NCI-H460 (cell line): ENCODE data around the gene SESTD1. TPM values are rescaled to one million over a fixed set of nuclear protein-coding genes. Genes with fewer than 3 reads are reported as not detected.
"Not testable (repeated sequence)": the region's sequence is repeated elsewhere in the genome, so short reads cannot be mapped to it uniquely, and the experiment has no call there.

Experiments
- DNase-seq: peaks from one replicate; pipeline ENCODE4 v3.0.0-alpha.2; 2016; ENCODE audit warnings: low read depth; ENCODE audit errors: extremely low read depth
- total RNA-seq: library from RNA; depleted of rRNA; stranded (reverse); fragments of >200 nt; shearing (Covaris generic); gene quantifications from 2 replicates; pipeline ENCODE4 v1.2.3, GENCODE V29; 2014

SESTD1 gene
- total RNA-seq, 1 experiment from 2014 or later: 26.3 TPM

DNA sequence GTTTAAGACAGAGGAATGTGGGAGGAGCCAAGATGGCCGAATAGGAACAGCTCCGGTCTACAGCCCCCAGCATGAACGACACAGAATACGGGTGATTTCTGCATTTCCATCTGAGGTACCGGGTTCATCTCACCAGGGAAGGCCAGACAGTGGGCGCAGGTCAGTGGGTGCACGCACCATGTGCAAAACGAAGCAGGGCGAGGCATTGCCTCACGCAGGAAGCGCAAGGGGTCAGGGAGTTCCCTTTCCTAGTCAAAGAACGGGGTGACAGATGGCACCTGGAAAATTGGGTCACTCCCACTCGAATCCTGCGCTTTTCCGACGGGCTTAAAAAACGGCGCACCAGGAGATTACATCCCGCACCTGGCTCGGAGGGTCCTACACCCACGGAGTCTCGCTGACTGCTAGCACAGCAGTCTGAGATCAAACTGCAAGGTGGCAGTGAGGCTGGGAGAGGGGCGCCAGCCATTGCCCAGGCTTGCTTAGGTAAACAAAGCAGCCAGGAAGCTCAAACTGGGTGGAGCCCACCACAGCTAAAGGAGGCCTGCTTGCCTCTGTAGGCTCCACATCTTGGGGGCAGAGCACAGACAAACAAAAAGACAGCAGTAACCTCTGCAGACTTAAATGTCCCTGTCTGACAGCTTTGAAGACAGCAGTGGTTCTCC, 68.6 kb downstream of the SESTD1 start:
- DNase-seq: not testable (repeated sequence)

DNA sequence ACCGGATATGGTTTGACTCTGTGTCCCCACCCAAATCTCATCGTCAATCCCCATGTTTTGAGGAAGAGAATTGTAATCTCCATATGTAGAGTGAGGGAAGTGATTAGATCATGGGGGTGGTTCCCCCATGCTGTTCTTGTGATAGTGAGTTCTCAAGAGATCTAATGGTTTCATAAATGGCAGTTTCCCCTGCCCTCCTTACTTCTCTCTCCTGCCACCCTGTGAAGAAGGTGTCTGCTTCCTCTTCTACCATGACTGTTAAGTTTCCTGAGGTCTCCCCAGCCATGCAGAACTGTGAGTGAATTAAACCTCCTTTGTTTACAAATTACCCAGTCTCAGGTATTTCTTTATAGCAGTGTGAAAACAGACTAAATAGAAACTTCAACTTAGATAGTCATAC, 69.5 kb downstream of the SESTD1 start:
- no peak for DNase-seq

DNA sequence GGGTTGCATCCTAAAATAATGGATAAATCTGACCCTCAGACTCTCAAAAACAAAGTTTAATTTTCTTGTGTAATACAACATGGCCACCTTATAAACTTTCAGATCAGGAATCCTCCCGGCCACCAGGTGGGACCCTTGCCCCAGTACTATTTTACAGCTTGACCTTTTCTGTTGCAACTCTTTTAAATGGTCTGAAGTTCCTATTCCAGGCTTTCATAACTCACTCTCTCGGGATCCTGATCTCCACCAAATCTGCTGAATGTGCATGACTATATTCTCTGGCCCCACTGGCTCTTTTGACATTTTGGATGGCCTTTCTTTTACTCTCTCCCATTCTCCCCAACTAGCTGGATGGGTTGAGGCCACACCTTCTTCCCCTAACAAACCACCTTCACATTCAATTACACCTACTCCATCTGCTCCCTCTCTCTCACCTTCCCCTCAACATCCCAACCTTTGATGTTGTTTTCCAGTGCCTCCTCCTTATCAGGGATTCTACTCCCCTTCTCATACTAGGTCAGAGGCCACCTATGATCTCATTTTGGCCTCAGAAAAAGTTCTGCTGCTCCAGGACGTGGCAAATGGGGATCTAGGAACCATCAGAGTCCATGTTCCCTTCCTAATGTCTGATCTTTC, 70.8 kb downstream of the SESTD1 start:
- DNase-seq: no peak

DNA sequence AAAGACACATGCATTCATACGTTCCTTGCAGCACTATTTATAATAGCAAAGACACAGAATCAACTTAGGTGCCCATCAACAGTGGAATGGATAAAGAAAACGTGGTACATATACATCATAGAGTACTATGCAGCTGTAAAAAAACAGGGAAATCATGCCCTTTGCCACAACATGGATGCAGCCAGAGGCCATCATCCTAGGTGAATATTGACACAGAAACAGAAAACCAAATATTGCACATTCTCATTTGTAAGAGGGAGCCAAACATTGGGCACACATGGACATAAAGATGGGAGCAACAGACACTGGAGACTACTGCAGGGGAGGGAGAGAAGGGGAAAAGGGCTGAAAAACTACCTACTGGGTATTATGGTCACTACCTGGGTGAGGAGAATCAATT, 73.5 kb downstream of the SESTD1 start:
- no peak for DNase-seq

DNA sequence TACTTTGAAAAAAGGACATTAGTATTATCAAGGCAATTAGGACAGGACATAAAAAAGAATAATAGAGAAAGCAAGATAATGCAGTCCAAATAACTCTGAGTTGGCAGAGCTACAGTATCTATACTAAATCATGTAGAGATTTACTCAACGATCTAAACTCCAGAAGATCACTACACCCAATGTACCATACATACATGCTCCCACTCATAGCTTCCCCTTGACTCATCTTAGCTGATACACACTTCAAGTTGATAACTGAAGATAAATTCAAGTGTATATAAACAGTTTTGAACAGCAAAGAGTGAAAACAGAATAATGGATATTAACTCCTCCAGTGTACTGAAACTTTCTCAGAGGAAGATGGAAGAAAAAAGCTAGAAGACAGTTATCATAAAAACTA, 78.5 kb downstream of the SESTD1 start:
- no peak for DNase-seq

DNA sequence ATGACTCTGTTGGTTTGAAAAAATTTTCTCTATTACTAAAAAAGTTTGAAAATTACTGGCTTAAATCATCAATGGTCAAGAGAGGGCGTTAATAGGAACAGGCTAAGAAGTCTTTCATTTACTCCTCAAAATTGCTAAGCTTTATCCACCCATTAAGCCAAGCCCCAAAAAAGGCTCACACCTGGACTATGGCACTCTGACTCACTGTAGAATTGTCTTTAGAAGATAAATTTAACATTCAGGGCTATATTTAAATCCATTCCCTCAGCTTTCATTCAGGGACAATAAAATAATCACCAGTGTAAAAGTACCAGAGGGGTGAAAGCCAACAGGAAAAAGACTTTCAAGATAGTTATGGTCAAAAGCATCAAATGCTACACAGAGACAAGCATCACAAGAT, 80.0 kb downstream of the SESTD1 start:
- no peak for DNase-seq

DNA sequence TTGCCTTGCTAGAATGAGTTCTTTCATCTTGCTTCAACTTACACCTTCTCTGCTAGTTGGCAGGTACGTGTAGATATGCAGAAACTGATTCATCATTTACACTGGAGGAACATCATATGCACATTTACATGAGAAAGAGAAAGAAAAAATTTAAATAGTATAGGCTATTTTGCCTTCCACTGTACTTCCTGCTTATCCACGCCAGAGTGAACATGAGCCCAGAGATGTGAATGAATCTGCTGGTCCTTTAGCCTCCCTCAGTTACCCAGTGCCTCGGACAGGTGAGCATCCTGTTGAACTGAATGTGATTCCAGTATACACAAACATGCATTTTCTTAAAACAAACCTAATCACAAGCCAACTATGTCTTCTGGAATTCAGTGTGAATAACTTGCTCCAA, 83.6 kb downstream of the SESTD1 start:
- no peak for DNase-seq

DNA sequence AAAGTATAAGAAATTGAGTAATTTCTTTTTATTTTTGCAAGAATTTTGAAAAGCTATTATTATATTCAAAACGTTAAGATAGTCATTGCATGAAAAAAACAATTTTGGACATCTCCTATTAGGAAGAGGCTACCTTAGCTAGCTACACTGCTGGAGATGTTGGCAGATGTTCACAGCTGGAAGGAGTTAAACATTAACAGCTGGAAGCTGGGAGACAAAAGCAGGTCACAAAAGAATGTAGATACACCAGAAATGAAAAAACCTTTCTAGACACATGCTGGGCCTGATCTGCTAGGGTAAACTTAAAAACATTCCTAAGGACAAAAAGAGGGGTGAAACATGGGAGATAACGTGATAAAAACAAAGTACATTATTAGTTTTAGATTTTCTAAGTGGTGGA, 84.4 kb downstream of the SESTD1 start:
- DNase-seq: no peak

DNA sequence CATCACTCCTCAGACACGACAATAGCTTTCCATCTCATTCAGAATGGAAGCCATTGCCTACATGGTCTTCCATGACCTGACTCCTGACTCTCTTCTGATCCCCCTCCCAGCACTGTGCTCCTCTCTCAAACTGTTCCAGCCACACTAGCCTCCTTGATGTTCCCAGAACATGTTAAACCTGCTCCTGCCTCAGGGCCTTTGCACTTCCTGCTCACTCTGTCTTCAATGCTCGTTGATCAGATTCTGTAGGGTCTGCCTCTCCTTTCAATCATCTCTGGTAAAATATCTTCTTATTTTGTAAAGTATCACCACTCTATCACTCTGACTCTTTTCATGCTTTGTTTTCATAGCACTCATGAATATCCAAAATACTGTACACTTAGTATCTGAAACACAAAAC, 84.9 kb downstream of the SESTD1 start:
- DNase-seq: no peak

DNA sequence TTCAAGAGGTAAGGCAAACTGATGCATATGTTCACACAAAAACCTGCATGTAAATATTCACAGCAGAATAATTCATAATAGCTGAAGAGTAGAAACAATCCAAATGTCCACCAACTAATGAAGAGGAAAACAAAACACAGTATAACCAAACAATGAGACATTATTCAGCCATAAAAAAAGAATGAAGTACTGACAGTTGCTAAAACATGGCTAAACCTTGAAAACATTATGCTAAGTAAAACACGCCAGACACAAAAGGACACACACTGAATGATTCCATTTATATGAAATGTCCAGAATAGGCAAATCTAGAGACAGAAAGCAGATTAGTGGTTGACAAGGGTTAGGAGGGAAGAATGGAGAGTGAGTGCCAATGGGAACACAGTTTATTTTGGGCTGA, 86.9 kb downstream of the SESTD1 start:
- DNase-seq: no peak

DNA sequence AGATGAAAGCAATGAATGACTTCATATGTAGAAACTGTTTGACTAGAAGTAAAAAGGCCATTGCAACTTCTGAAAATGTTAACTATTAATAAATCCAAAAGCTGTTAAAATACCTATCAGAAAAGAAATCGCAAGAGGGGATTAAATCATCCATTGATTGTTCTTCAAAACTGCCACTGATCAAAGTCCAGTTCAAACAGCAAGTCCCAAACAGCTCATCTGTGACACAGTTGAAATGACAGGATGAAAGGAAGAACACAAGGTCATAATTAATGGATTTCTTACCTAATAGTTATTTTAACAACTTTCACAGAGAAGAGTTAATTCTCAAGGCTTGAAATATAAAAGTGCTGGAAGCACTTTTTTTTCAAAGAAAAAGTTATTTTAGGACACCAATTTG, 90.4 kb downstream of the SESTD1 start:
- no peak for DNase-seq

DNA sequence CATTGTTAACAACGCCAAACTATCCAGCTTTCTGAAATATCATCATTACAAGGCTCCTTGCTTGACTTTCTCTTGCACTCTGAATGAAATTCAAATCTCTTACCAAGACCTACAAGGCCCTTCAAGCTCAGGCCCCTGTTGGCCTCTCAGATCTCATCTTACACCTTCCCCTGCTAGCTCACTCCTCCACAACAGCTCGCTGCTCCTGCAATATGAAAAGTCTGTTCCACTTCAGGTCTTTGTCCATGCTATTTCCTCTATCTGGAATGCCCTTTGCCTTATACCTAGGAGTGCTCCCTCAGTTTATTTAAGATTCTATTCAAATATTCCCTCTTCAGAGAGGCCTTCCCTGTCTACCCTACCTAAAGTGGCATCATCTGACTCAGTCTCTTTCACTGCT, 91.7 kb downstream of the SESTD1 start:
- DNase-seq: no peak

DNA sequence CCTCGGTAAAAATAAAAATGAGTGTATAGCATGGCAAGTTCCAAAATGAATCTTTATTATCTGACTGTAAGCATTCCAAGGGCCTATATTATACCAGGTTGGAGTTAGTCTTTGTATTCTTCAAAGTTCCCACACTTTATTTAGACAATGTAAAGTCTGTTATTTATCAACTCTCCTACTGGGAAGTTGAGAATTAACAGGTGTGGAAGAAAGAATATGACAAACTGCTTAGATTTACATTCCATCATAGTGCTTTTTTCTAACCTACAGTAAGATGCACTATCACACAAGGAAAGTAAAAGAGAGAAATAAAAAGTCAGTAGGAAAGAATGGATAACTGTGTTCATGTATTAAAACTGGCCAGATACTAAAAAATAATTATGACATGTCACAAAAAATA, 93.3 kb downstream of the SESTD1 start:
- DNase-seq: no peak

DNA sequence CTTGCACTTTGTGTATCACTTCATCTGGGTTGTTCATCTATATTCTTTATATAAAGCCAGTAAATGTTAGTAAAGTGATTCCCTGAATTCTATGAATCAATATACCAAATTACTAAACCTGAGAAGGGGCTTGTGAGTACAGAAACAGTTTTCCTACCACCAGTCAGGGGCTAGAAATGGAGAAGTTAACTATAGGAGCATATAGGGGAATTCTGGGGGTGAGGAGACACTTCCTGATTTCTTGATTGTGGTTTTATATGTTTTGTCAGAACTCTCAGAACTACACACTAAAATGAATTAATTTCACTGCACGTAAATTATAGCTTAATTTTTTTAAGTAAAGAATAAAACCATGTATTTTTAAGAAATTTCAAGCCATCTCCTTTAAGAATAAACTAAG, 93.7 kb downstream of the SESTD1 start:
- no peak for DNase-seq

DNA sequence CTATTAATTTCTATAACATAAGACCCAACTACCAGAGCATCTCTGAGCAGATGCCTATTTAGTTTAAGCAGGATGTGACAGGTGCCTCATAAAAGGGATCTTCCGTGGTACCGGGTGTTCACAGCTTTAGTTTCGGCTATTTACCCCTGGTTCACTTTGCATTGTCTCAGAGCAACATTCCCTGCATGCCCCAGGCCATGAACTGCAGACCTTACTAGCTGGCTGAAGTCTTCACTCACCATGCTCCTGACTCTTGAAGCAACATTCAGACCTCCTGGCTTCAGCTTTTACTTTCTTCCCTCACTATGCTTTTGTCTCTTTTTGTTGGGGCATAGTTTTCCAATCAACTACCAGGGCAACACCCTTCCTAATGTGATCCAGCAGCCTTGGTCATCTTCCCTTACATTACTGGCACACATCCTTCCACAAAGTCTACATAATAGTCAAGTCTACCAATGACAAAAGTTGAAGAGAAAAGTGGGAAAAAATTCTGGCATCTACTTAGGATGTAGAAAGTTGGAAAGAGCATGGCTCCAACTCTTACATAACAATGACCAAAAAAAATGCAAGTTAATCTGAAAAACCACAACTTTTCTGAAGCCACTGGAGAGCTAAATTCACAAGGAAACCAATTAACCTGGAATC, 99.2 kb downstream of the SESTD1 start:
- no peak for DNase-seq

DNA sequence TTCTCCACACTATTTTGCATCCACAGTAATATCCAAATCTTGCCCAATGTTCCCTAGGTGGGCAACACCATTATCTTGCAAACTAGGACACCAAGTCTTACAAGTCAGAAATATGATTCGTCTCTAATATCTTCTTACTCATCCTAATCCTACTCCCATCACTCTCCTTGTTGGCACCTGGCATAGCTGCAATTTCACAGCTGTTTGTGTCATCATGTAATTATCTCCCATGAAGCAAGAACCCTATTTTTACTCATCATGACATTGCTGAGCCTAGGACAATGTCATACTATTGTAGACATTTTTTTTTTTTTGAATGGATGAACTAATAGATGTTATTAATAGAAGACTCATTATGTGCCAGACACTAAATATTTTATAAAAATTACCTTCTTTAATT, 123.4 kb downstream of the SESTD1 start:
- no peak for DNase-seq

DNA sequence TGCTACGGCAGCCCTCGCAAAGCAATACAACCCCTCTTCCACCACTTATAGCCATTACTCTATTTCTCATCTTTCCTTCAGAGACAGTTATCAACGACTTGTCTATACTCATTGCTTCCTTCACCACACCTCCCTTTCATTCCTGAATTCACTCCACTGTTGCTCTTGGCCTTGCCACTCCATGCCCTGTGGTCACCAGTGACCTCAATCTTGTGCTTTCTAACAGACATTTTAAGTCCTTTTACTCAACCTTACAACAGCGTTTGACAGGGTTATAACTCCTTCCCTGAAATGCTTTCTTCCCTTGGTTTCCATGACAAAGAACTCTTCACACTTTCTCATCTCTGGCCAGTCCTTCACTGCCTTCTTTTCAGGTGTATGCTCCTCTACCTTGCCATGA, 124.1 kb downstream of the SESTD1 start:
- DNase-seq: no peak

DNA sequence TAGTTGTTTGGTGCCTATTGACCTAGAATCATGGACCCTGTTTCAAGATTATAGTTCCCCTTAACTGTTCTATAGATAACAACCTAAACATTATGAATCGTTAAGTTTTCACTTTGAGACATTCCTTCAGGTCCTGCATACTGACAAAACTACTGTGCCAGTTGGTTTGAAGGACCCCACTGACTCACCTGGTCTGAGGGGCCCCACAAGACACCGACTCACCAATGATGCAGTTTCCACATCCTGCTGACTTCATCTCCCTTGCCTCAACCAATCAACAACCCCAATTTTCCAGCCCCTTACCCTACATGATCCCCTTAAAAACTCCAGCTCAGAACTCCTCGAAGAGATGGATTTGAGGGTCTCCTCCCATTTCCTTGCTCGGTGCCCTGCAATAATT, 125.1 kb downstream of the SESTD1 start:
- no peak for DNase-seq

DNA sequence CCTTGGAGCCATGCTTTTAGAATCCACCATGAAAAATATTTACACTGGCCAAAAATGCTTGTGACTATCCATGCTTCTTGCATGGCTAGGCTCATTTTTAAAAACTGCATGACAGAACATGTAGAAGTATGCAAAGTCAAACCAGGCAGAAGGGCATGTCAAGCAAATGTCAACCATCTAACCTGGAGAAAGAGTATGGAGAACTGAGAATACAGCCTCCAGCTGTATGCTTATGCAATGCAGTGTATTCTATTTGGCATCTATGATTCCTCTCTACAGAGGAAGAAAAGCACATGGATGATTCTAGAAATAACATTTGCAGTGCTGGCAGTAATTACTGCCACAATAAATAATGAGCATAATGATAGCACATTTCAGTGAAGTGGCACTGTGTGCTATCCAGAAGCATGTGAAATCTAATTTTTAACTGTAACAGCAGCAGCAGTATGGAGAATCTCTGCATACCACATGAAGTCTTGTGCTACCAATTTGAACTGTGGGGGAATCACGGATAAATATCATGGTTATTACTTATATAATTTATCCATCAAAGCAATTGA, 127.4 kb downstream of the SESTD1 start:
- DNase-seq: no peak

DNA sequence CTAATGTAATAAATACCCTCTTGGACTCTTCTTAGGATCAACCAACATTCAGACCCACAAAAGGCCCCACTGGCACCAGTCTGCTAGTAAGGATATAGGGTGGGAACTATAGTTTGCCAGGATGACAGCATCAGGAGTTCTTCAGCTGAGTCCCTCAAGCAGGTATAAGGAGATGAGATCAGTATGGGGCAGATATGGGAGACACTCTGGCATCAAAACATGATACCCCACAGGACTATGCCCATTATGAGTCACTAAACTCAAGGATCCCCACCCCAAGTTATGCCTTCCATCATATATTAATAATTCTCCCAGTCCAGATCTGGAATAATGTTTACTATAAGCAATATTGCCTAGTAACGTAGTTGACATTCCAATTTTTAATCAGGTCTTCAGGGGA, 131.6 kb downstream of the SESTD1 start:
- no peak for DNase-seq

DNA sequence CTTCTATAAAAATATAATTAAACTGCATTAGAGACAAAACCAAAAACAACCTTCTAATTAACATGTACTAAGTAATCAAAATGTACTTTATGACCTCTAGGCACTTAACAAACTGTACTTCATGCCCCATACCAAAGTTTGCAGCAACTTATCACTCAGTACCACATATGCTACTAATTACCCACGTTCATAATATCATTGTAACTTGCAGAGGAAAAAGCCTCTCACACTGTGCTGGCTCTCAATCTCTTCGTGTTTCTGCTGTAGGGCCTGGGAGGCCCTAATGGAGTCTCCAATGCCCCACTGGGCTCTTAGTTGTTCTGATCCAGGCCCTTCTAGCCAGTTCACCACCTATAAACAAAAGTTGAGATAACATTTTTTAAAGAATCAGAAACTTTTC, 132.6 kb downstream of the SESTD1 start:
- DNase-seq: no peak

DNA sequence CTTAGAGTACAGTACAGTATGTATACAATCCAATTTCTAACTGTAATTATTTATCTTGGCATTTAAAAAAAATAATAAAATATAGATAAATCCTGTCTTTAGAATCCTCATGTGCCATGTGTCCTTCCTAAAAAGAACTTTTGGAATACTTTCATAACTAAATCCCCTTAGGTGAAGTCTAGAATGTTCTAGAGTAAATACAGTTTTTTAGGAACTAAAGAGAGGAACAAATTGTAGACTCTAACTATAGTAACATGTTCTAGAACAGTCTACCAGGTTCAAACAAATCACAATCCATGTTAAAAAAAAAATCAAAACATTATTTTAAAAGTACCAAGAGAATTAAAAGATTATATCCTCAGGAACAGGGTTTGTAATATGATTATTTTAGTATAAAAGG, 134.1 kb downstream of the SESTD1 start:
- DNase-seq: no peak
